Calu3 (cell line): ENCODE data around the gene CACNA1C. TPM values are rescaled to one million over a fixed set of nuclear protein-coding genes. Genes with fewer than 3 reads are reported as not detected.
"Not testable (repeated sequence)": the region's sequence is repeated elsewhere in the genome, so short reads cannot be mapped to it uniquely, and the experiment has no call there.

Experiments
- BruUV-seq: library from RNA; stranded (reverse); fragments of 400-500 nt; replicated peaks from 2 replicates; lab custom pipeline; 2021; lab: Mats Ljungman, UMichigan
- CTCF ChIA-PET: fragments of 300-600 bp; sonication (Branson Sonifier 250); formaldehyde crosslinking; loops from one replicate; lab custom pipeline; 2022; ENCODE audit warnings: antibody characterized with exemption; lab: Charles Lee
- DNase-seq: peaks from one replicate; pipeline ENCODE4 v3.0.0; 2022
- H3K27ac Mint-ChIP-seq: one replicate; pipeline ENCODE4 v1.8.0; 2022; ENCODE audit warnings: mixed read lengths; ENCODE audit not compliant: unreplicated experiment
- H3K27me3 Mint-ChIP-seq: one replicate; pipeline ENCODE4 v1.8.0; 2022; ENCODE audit warnings: mixed read lengths; ENCODE audit not compliant: unreplicated experiment
- H3K36me3 Mint-ChIP-seq: one replicate; pipeline ENCODE4 v1.8.0; 2022; ENCODE audit warnings: mild to moderate bottlenecking, moderate library complexity, mixed read lengths; ENCODE audit not compliant: insufficient read depth, unreplicated experiment
- H3K4me1 Mint-ChIP-seq: one replicate; pipeline ENCODE4 v1.8.0; 2022; ENCODE audit warnings: mild to moderate bottlenecking, low read depth, mixed read lengths; ENCODE audit not compliant: unreplicated experiment
- H3K4me3 Mint-ChIP-seq: one replicate; pipeline ENCODE4 v1.8.0; 2022; ENCODE audit warnings: mild to moderate bottlenecking, low read depth, moderate library complexity, mixed read lengths; ENCODE audit not compliant: unreplicated experiment
- H3K9me3 Mint-ChIP-seq: one replicate; pipeline ENCODE4 v1.8.0; 2022; ENCODE audit warnings: low read depth, mixed read lengths; ENCODE audit not compliant: unreplicated experiment
- CTCF ChIP-seq: fragments of 200-600 bp; IDR thresholded peaks from one replicate; pipeline ENCODE4 v1.8.0; 2022; ENCODE audit warnings: antibody characterized with exemption; ENCODE audit not compliant: unreplicated experiment
- intact Hi-C: fragments of 100-400 bp; cut with micrococcal nuclease; formaldehyde crosslinking; loops from one replicate; pipeline ENCODE4 v1.10.0; 2022; ENCODE audit not compliant: unreplicated experiment
- total RNA-seq: library from RNA; stranded (reverse); gene quantifications from 2 replicates; pipeline ENCODE4 v1.2.3, GENCODE V29; 2022

CACNA1C gene
- total RNA-seq, 1 experiment from 2014 or later, result not detected

- Mint-ChIP-seq H3K36me3 (no peaks in the 10 kb centered on the region), H3K4me1 (no peaks in the 10 kb centered on the region), H3K4me3 (no peak overlapping the region), H3K27me3 (peaks cover 56% of the 10 kb centered on the region), H3K9me3 (no peaks in the 10 kb centered on the region), H3K27ac (no peak overlapping the region)
- no peak for DNase-seq
- no TSS peak for BruUV-seq
- intact Hi-C loops, result no loop called here
- CTCF ChIA-PET, result no interaction called here
- no peak for TF ChIP-seq CTCF
Observed at GRCh38 chr12:2101359-2101758, 48.6 kb downstream of the CACNA1C start.

GRCh38 chr12:2101771-2102170 lies 49.0 kb downstream of the CACNA1C start:
- no peaks in the 10 kb centered on the region for H3K9me3 Mint-ChIP-seq
- H3K27ac Mint-ChIP-seq, result no peak overlapping the region
- no peak overlapping the region for H3K4me3 Mint-ChIP-seq
- no peak for TF ChIP-seq CTCF
- peaks cover 52% of the 10 kb centered on the region for H3K27me3 Mint-ChIP-seq
- no peaks in the 10 kb centered on the region for H3K36me3 Mint-ChIP-seq
- BruUV-seq, result no TSS peak
- CTCF ChIA-PET, result no interaction called here
- H3K4me1 Mint-ChIP-seq, result no peaks in the 10 kb centered on the region
- DNase-seq, result no peak
- intact Hi-C loops, result no loop called here

- H3K36me3 Mint-ChIP-seq, H3K9me3 Mint-ChIP-seq, H3K27ac Mint-ChIP-seq, H3K4me3 Mint-ChIP-seq, BruUV-seq, DNase-seq, intact Hi-C loops, CTCF ChIA-PET, H3K4me1 Mint-ChIP-seq: not testable (repeated sequence)
- peaks cover 49% of the 10 kb centered on the region for H3K27me3 Mint-ChIP-seq
Observed at GRCh38 chr12:2102736-2103135, 49.9 kb downstream of the CACNA1C start.

GRCh38 chr12:2105387-2105786 lies 52.6 kb downstream of the CACNA1C start:
- H3K36me3 Mint-ChIP-seq, H3K4me3 Mint-ChIP-seq, BruUV-seq, H3K27ac Mint-ChIP-seq, intact Hi-C loops, DNase-seq, CTCF ChIA-PET, H3K9me3 Mint-ChIP-seq, H3K4me1 Mint-ChIP-seq: not testable (repeated sequence)
- H3K27me3 Mint-ChIP-seq, result peaks cover 62% of the 10 kb centered on the region

- TF ChIP-seq CTCF, result no peak
- no TSS peak for BruUV-seq
- Mint-ChIP-seq H3K27ac (no peak overlapping the region), H3K9me3 (no peaks in the 10 kb centered on the region), H3K4me1 (no peaks in the 10 kb centered on the region), H3K4me3 (no peak overlapping the region), H3K27me3 (peaks cover 75% of the 10 kb centered on the region), H3K36me3 (no peaks in the 10 kb centered on the region)
- intact Hi-C loops, result no loop called here
- CTCF ChIA-PET, result no interaction called here
- no peak for DNase-seq
Observed at GRCh38 chr12:2108166-2108565, 55.4 kb downstream of the CACNA1C start.
